ENCODE data around the gene HORMAD2. TPM values are rescaled to one million over a fixed set of nuclear protein-coding genes. Genes with fewer than 3 reads are reported as not detected.
"Not testable (repeated sequence)": the region's sequence is repeated elsewhere in the genome, so short reads cannot be mapped to it uniquely, and the experiment has no call there.

Gene HORMAD2
- total RNA-seq, 1 donor from 2014 or later = not detected

- intact Hi-C loops (cut with micrococcal nuclease) = no loop called here
- Histone ChIP-seq H3K9me3 (replicated peaks) (no peaks in the 10 kb centered on the region), H3K27me3 (ENCODE audit: low read depth) (peaks cover 78% of the 10 kb centered on the region), H3K4me1 (peaks cover 24% of the 10 kb centered on the region), H3K4me3 (no peak overlapping the region), H3K27ac (replicated peaks) (no peak overlapping the region), H3K36me3 (no peaks in the 10 kb centered on the region)
- no peak for DNase-seq
- TF ChIP-seq CTCF (IDR thresholded peaks at IDR 0.05; ENCODE audit: borderline replicate concordance) = no peak
Measured at GRCh38 chr22:30198921-30199320, 118.7 kb downstream of the HORMAD2 start.

- intact Hi-C loops (cut with micrococcal nuclease); H3K4me3 ChIP-seq; H3K36me3 ChIP-seq; H3K9me3 ChIP-seq (replicated peaks); DNase-seq; H3K27ac ChIP-seq (replicated peaks): not testable (repeated sequence)
- peaks cover 30% of the 10 kb centered on the region for H3K4me1 ChIP-seq
- H3K27me3 ChIP-seq (ENCODE audit: low read depth) = peaks cover 83% of the 10 kb centered on the region
Measured at GRCh38 chr22:30200905-30201304, 120.6 kb downstream of the HORMAD2 start.

- Histone ChIP-seq H3K4me3 (no peak overlapping the region), H3K27ac (replicated peaks) (peak overlapping the region; percentile 58), H3K4me1 (peaks cover 26% of the 10 kb centered on the region), H3K9me3 (replicated peaks) (no peaks in the 10 kb centered on the region), H3K27me3 (ENCODE audit: low read depth) (peaks cover 94% of the 10 kb centered on the region), H3K36me3 (no peaks in the 10 kb centered on the region)
- no peak for DNase-seq
- intact Hi-C loops (cut with micrococcal nuclease) = no loop called here
- TF ChIP-seq CTCF (IDR thresholded peaks at IDR 0.05; ENCODE audit: borderline replicate concordance) = no peak
Measured at GRCh38 chr22:30201945-30202344, 121.7 kb downstream of the HORMAD2 start.

- H3K27ac ChIP-seq (replicated peaks) = peak overlapping the region; percentile 58
- H3K4me1 ChIP-seq = peaks cover 21% of the 10 kb centered on the region
- H3K27me3 ChIP-seq (ENCODE audit: low read depth) = peaks cover 100% of the 10 kb centered on the region
- intact Hi-C loops (cut with micrococcal nuclease) = no loop called here
- H3K36me3 ChIP-seq = no peaks in the 10 kb centered on the region
- H3K4me3 ChIP-seq = no peak overlapping the region
- DNase-seq = no peak
- TF ChIP-seq CTCF (IDR thresholded peaks at IDR 0.05; ENCODE audit: borderline replicate concordance) = no peak
- no peaks in the 10 kb centered on the region for H3K9me3 ChIP-seq (replicated peaks)
Measured at GRCh38 chr22:30202531-30203006, 122.3 kb downstream of the HORMAD2 start.

GRCh38 chr22:30204015-30204741 lies 123.9 kb downstream of the HORMAD2 start:
- Histone ChIP-seq H3K4me3 (no peak overlapping the region), H3K36me3 (no peaks in the 10 kb centered on the region), H3K4me1 (peaks cover 31% of the 10 kb centered on the region), H3K27me3 (ENCODE audit: low read depth) (peaks cover 94% of the 10 kb centered on the region), H3K9me3 (replicated peaks) (no peaks in the 10 kb centered on the region), H3K27ac (replicated peaks) (peak overlapping the region; percentile 80)
- intact Hi-C loops (cut with micrococcal nuclease) = no loop called here
- no peak for TF ChIP-seq CTCF (IDR thresholded peaks at IDR 0.05; ENCODE audit: borderline replicate concordance)
- no peak for DNase-seq

GRCh38 chr22:30204742-30205111 lies 124.5 kb downstream of the HORMAD2 start:
- Histone ChIP-seq H3K9me3 (replicated peaks) (no peaks in the 10 kb centered on the region), H3K36me3 (no peaks in the 10 kb centered on the region), H3K4me3 (no peak overlapping the region), H3K27ac (replicated peaks) (peak overlapping the region; percentile 80), H3K4me1 (peaks cover 31% of the 10 kb centered on the region), H3K27me3 (ENCODE audit: low read depth) (peaks cover 93% of the 10 kb centered on the region)
- no peak for TF ChIP-seq CTCF (IDR thresholded peaks at IDR 0.05; ENCODE audit: borderline replicate concordance)
- DNase-seq = no peak
- intact Hi-C loops (cut with micrococcal nuclease) = no loop called here

Measured in left ventricle myocardium inferior (tissue), 1 donor.